Lung (tissue), 12 donors: ENCODE measurements around the gene SOX30. TPM values are rescaled to one million over a fixed set of nuclear protein-coding genes. Genes with fewer than 3 reads are reported as not detected.

Experiments used
- ATAC-seq: fragments of 200-7000 bp; cut with Tn5 transposase; one replicate; pipeline ENCODE4 v1.9.1; 2020; ENCODE audit warnings: moderate number of reproducible peaks; ENCODE audit not compliant: insufficient read depth, low FRiP score
- DNase-seq, 3 donors: peaks; one replicate each; pipeline ENCODE4 v3.0.0-alpha.2; 2013 to 2017
- H3K27ac ChIP-seq, 2 donors: one replicate each; pipeline ENCODE4 v1.5.1; 2013; ENCODE audit warnings: mild to moderate bottlenecking in 2 of 2, moderate library complexity in 2 of 2, control low read depth in 1 of 2, inconsistent platforms in 1 of 2, low read depth in 1 of 2, low read length in 1 of 2
- H3K27me3 ChIP-seq, 3 donors: one replicate each; pipeline ENCODE4 v1.5.1; 2013; ENCODE audit warnings: low read length in 2 of 3; ENCODE audit not compliant: control insufficient read depth in 3 of 3, insufficient read depth in 3 of 3
- H3K36me3 ChIP-seq, 4 donors: one replicate each; pipeline ENCODE4 v1.5.1; 2013; ENCODE audit warnings: low read length in 4 of 4, mild to moderate bottlenecking in 1 of 4, moderate library complexity in 1 of 4; ENCODE audit not compliant: control insufficient read depth in 4 of 4, insufficient read depth in 4 of 4
- H3K4me1 ChIP-seq, 5 donors: one replicate each; pipeline ENCODE4 v1.5.1; 2013; ENCODE audit warnings: low read length in 5 of 5, mild to moderate bottlenecking in 2 of 5, moderate library complexity in 1 of 5; ENCODE audit not compliant: control insufficient read depth in 5 of 5, insufficient read depth in 5 of 5
- H3K4me3 ChIP-seq: one replicate; pipeline ENCODE4 v1.5.1; 2013; ENCODE audit warnings: mild to moderate bottlenecking, control low read depth, moderate library complexity
- H3K9ac ChIP-seq, 2 donors: one replicate each; pipeline ENCODE4 v1.5.1; 2013; ENCODE audit warnings: low read length in 2 of 2, control low read depth in 1 of 2; ENCODE audit not compliant: insufficient read depth in 1 of 2
- H3K9me3 ChIP-seq, 4 donors: one replicate each; pipeline ENCODE4 v1.5.1; 2013; ENCODE audit warnings: low read length in 3 of 4, mild to moderate bottlenecking in 1 of 4, moderate library complexity in 1 of 4; ENCODE audit not compliant: control insufficient read depth in 4 of 4, insufficient read depth in 3 of 4
- WGBS, 2 donors: extraction: QIAGEN DNeasy Blood & Tissue Kit; methylation state at CpG; one replicate each; pipeline ENCODE4 v1.1.7; 2013; 5-methylcytosine and 5-hydroxymethylcytosine counted together
- polyA plus RNA-seq, 2 donors: library from polyadenylated mRNA; stranded (reverse); fragments of 200-250 nt; gene quantifications; one replicate each; pipeline ENCODE4 v1.2.1, GENCODE V29; 2013
- total RNA-seq, 2 donors: library from RNA; depleted of rRNA in 1 of 2; stranded (reverse); fragments of >200 nt in 1 of 2; gene quantifications; one replicate each; pipeline ENCODE4 v1.2.1, GENCODE V29; 2014 to 2021
- TF ChIP-seq, protein P1 (sequence below): IDR thresholded peaks from 2 replicates; pipeline ENCODE4 v1.5.1; 2012; ENCODE audit warnings: mild to moderate bottlenecking; ENCODE audit errors: control extremely low read depth, extremely low read depth
- donor health status: control.
- donor health status: control.
- donor health status: Bipolar disorder and iron deficiency.
- donor health status: healthy.
- donor health status: DM: yes; HTN: yes; CAD: no.

SOX30 gene
- total and polyA plus RNA-seq, 4 donors = 0.06 to 0.43 (median 0.07) TPM; not detected in 1

DNA sequence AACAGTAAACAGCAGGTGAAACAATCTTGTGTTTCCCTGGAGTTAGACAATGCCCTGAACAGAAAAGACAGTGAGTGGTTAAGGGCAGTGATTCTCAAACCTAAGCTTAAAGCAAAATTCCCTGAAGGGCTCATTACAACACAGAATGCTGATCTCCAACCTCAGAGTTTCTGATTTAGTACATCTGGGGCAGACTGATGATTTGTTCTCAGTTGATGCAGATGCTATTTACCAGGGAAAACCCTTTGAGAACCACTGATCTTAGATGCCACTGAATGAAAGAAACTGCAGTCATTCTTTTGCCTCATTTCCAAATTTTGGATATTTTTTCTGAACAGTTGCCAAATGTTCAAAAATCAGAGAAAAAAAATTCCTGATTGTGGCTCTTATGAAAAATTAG lies 58.0 kb downstream of the SOX30 start:
- no peak for ATAC-seq
- H3K4me1 ChIP-seq = peaks cover 0 to 3% (median 0%) of the 10 kb centered on the region in 5 donors
- H3K27ac ChIP-seq = no peak overlapping the region
- no peak overlapping the region for H3K9ac ChIP-seq
- H3K36me3 ChIP-seq = no peaks in the 10 kb centered on the region
- H3K4me3 ChIP-seq = no peak overlapping the region
- TF ChIP-seq, protein P1, sequence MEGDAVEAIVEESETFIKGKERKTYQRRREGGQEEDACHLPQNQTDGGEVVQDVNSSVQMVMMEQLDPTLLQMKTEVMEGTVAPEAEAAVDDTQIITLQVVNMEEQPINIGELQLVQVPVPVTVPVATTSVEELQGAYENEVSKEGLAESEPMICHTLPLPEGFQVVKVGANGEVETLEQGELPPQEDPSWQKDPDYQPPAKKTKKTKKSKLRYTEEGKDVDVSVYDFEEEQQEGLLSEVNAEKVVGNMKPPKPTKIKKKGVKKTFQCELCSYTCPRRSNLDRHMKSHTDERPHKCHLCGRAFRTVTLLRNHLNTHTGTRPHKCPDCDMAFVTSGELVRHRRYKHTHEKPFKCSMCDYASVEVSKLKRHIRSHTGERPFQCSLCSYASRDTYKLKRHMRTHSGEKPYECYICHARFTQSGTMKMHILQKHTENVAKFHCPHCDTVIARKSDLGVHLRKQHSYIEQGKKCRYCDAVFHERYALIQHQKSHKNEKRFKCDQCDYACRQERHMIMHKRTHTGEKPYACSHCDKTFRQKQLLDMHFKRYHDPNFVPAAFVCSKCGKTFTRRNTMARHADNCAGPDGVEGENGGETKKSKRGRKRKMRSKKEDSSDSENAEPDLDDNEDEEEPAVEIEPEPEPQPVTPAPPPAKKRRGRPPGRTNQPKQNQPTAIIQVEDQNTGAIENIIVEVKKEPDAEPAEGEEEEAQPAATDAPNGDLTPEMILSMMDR = no peak
- peaks cover 0 to 3% (median 0%) of the 10 kb centered on the region in 3 donors for H3K27me3 ChIP-seq
- no peak for DNase-seq
- no peaks in the 10 kb centered on the region for H3K9me3 ChIP-seq

GRCh38 chr5:157593052-157593757 lies 59.0 kb downstream of the SOX30 start:
- 79 to 84% methylated on average over 6 of the region's 6 CpGs for WGBS, 2 donors
- H3K4me3 ChIP-seq = no peak overlapping the region

DNA sequence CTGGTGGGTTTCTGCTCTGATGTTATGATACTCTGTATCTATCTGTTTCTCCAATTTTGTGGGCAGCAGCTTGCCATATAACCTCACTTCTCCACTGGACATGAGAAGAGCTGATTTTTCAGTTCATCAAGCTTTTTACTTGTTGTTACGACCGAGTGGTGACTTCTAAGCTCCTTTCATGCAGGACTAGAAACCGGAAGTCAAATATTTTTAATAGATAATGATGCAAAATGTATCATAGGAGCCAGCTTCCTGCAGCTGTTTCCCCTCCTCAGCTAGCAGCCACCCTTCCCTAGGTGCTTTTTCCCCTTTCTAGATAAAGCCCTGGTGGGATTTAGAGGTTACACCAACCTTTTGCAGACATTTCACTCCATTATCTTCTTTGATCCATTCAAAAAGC lies 59.6 kb downstream of the SOX30 start:
- WGBS, 2 donors = 15 to 29% methylated on average over 3 of the region's 3 CpGs
- Histone ChIP-seq H3K4me3 (no peak overlapping the region), H3K9me3 (no peaks in the 10 kb centered on the region), H3K36me3 (no peaks in the 10 kb centered on the region), H3K9ac (no peak overlapping the region), H3K27me3 (peaks cover 0 to 3% (median 0%) of the 10 kb centered on the region in 3 donors), H3K27ac (no peak overlapping the region), H3K4me1 (peaks cover 0 to 3% (median 0%) of the 10 kb centered on the region in 5 donors)
- DNase-seq (peak in 1 of 3 donors; percentile 19), ATAC-seq (no peak)
- TF ChIP-seq, protein P1 = no peak

More at GRCh38 chr5:157593052-157593757, 59.0 kb downstream of the SOX30 start:
- Histone ChIP-seq H3K9me3 (no peaks in the 10 kb centered on the region), H3K4me1 (peaks cover 0 to 3% (median 0%) of the 10 kb centered on the region in 5 donors), H3K27me3 (peaks cover 0 to 3% (median 0%) of the 10 kb centered on the region in 3 donors), H3K36me3 (no peaks in the 10 kb centered on the region), H3K27ac (no peak overlapping the region), H3K9ac (no peak overlapping the region)
- TF ChIP-seq, protein P1 = no peak
- no peak for ATAC-seq
- DNase-seq = no peak

- no peak overlapping the region for H3K4me3 ChIP-seq
- H3K9me3 ChIP-seq = no peaks in the 10 kb centered on the region
- peaks cover 0 to 3% (median 0%) of the 10 kb centered on the region in 5 donors for H3K4me1 ChIP-seq
- no peak overlapping the region for H3K27ac ChIP-seq
- peaks cover 0 to 3% (median 0%) of the 10 kb centered on the region in 3 donors for H3K27me3 ChIP-seq
- no peaks in the 10 kb centered on the region for H3K36me3 ChIP-seq
- DNase-seq (no peak), ATAC-seq (no peak)
- TF ChIP-seq, protein P1 = no peak
- H3K9ac ChIP-seq = no peak overlapping the region
Observed at GRCh38 chr5:157590478-157590877, 61.8 kb downstream of the SOX30 start.
